GM12873 (cell line): ENCODE results near the gene MGAT1.

Experiments
- CTCF ChIP-seq: IDR thresholded peaks from 2 replicates; pipeline ENCODE4 v1.5.1; 2012; ENCODE audit warnings: low read depth, mild to moderate bottlenecking, moderate library complexity, low read length, control low read depth; ENCODE audit not compliant: insufficient read depth; ENCODE audit errors: missing control alignments

Gene MGAT1

GRCh38 chr5:180811623-180812124, 9.1 kb upstream of the MGAT1 start:
- TF ChIP-seq CTCF = no peak

GRCh38 chr5:180810959-180811622, 8.5 kb upstream of the MGAT1 start:
- no peak for TF ChIP-seq CTCF

GRCh38 chr5:180810210-180810958, 7.8 kb upstream of the MGAT1 start:
- no peak for TF ChIP-seq CTCF

- TF ChIP-seq CTCF = no peak
Measured at GRCh38 chr5:180809403-180810209, 7.0 kb upstream of the MGAT1 start.

GRCh38 chr5:180808461-180809000, 5.9 kb upstream of the MGAT1 start:
- TF ChIP-seq CTCF = no peak

- no peak for TF ChIP-seq CTCF
Measured at GRCh38 chr5:180807654-180808414, 5.2 kb upstream of the MGAT1 start.
